TTC549 (cell line): ENCODE results near the gene CASZ1.

Source experiments
- FAIRE-seq: peaks from 2 replicates; lab custom pipeline; 2012; peaks lifted over from hg19 to GRCh38; lab: Jason Lieb, UNC

Gene CASZ1

DNA sequence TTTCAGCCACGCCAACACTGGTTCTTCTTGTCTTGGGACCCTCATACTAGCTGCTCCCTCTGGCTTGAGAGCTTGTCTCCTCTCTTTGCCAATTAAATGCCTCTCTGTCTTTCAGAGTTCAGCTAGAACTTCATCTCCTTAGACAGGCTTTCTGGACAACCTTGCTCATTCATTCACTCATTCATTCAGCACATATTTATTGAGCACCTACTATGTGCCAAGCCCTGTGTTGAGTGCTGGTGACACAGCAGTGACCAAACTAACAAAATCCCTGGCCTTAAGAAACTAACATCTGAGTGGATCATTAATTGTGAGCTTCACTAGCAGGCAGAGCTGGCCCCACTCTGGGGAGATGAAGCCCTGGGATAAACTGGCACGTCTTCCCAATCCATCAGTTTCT lies 24.9 kb upstream of the CASZ1 start:
- no peak for FAIRE-seq

DNA sequence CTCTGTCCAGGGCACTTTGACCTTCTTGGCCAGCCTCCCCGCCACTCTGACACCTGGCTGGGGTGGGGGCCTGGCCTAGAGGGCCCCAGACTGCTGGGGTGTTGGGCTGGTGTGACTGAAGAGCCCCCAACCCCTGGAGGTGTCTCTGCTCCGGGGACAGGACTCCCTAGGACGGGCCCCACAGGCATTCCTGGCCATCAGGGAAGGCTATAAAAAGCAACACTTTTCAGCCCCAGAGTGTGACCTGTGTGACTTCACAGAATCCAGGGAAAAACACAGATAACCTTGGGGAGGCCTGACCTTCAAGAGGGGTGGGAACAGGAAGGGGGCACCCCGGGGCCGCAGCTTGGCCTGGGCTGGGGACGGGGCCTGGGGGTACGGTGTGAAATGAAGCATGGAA lies 24.0 kb upstream of the CASZ1 start:
- FAIRE-seq: no peak

DNA sequence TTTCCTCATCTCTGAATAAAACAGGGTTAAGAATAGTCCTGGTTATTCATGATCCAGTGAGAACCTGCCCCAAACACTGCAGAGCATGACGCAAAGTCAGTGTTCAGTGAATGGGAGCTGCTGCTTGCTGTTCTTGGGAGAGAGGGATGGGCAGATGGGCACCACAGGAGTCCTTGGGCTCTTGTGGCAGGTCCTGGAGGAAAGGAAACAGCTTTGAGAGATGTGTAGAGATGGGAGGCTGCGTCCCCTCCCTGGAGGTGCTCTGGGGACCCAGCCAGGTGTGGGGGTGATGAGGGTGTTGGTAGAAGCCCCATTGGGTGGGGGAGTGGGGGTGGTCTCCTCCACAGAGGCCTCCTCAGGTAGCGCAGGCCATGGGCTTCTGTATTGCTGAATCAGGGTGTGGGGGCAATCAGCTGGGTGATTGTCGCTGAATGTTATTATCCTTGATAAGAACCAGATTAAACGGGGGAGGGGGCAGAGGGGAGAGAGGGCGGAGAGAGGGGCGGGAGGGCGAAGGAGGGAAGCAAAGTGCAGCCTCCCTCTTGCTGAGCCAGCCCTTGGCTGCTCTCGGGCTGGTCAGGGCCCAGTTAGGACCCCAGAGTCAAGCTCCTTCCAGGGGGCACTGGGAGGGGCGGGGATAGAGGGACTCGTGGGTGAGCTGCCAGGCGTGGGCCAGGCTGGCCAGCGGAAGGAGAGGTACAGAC lies 22.9 kb upstream of the CASZ1 start:
- FAIRE-seq: no peak

DNA sequence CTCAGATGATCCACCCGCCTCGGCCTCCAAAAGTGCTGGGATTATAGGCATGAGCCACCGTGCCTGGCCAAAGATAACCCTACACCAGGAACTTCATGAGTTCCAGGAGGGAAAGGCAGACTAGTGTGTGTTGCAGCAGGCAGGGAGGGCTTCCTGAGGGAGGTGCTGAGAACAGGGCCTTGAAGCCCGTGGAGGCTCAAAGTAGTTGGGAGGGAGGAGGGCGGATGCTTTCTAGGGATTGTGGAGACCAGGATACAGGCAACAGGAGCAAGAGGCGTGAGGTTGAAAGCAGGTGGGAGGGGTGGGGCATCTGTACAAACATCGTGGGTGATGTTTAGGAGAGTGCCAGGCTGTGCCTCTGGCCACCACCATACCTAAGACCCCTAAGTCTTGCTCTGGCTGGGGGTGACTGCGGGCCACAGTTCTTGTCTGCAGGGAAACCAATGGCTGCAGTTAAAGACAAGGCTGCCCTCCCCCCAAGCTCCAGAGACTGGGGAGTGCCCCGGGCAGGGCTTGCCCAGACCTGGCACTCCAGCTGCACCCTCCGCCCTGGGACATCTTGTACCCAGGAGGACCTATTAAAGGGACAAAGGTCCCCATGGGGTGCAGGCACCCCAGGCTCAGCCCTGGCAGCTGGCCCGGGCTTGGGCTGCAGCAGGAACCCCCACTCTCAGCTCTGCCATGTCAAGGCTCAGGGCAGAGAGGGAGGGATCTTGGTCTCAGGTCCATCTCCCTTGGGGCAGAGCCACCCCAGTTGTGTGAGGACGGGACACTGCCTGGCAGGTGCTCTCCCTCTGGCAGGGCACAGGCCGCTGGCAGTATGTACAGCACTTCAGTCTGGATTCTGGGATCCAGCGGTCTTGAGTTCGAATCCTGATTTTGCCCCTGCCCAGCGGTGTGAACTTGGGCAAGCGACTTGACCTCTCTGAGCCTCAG lies 22.1 kb upstream of the CASZ1 start:
- FAIRE-seq: no peak

DNA sequence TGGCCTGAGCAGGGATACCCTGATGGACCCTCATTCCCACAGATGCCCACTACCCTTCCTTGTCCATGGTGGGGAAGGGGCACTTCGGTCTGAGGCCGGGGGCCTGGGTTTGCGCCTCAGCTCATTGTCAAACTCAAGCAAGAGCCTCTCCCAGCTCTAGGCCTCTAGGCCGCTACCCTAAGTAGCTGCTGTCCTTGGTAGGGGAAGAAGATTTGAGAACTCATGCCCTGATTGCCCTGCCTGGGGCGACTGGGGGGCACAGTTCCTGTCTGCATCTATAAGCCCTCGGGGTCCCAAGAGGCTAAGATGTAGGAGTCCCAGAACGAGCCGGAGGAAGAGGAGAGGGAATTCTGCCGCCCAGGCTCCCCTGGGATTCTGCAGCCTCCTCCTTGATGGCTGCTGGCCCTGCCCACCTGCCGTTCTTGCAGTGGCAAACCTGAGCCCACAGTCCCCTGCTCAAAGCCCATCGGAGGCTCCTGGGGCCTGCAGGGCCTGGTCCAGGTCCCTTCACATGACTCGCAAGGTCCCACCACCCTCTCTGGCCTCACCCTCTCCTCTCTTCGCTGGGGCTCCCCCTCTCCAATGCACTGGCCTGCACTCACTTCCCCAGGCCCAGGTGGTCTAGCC lies 20.4 kb upstream of the CASZ1 start:
- no peak for FAIRE-seq

DNA sequence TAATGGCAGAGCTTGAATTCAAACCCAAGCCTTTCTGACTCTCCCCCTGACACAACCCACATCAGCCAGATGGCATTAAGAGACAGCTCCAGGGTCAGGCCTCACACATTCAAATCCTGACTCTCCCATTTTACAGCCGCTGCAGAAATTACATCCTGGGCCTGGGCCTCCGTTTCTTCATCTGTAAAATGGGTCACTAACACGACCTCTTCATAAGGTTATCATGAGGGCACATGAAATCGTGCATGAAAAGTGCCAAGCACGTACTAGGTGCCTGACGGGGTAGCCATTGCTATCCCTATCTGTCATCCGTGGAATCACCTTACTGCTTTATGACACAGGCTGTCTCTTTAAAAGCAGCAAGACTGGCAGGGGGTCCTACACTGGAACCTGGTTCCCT lies 19.8 kb upstream of the CASZ1 start:
- no peak for FAIRE-seq

DNA sequence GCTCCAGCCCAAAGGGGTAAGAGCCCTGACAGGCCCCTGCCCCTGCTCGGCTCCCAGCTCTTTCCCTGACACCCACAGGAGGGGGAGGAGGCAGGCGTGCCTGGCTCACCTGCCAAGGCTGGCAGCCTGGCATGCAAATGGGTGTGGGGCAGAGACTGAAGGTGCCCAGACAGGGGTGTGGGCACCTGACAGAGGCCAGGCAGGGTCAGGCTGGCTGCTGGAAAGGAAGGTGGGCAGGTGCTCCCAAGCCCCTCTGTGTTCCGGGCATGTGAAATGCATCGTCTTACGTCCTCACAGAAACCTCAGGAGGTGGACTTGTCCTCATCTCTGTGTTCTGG lies 19.4 kb upstream of the CASZ1 start:
- FAIRE-seq: no peak

DNA sequence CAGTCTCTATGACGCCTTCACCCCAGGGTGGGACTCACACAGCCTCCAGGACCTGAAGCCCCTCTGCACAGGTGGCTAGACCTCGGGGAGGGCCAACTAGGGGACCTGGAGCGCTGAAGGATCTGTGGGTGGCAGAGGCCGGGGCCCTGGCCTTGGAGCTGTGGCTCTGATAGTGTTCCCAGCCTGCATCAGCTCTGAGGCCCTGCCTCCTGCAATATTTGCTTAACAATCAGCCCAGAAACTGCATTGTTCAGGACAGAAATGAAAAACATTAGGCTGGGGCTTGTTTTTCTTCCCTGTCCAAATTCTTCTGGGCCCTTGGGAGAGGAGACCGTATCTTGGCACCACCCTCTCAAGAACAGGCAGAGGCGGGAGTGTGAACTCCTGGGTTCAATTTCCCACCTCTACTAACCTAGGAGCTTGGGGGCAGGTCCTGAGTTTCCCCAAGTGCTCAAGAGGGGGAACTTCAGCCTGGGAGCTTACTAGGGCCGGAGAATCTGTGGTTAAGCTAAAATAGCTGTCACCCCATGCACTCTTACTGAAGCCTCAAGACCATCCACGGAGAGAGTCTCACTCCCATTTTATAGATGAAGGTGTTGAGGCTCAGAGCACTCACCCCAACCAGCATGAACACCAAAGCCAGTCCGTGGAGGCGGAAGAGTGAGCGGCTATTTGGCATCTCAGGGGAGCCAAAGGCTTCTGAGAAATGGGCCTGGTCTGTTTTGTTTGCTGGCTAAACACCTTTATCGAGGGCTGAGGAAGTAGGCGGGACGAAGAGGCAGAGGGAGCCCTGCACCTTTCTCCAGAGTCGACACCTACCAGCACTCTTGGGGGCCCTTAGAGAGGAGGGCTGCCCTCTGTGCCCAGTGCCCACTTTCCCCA lies 18.8 kb upstream of the CASZ1 start:
- no peak for FAIRE-seq

DNA sequence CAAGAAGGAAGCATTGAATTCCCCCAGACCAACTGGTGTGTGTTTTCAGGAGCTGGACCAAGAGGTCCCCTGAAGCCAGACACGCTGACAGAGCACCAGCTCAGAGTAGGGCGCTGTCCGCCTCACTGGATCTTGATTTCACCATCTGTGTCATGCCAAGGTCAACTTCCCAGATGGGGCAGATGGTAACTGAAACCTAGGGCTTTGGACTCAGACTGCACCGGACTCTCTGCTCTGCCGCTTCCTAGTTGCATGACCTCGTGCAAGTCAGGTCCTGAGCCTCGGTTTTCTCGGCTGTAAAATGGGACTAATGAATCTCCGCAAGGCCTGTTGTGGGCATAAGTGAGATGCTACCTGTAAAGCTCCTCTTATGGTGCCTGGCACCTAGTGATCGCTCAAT lies 17.9 kb upstream of the CASZ1 start:
- FAIRE-seq: no peak

DNA sequence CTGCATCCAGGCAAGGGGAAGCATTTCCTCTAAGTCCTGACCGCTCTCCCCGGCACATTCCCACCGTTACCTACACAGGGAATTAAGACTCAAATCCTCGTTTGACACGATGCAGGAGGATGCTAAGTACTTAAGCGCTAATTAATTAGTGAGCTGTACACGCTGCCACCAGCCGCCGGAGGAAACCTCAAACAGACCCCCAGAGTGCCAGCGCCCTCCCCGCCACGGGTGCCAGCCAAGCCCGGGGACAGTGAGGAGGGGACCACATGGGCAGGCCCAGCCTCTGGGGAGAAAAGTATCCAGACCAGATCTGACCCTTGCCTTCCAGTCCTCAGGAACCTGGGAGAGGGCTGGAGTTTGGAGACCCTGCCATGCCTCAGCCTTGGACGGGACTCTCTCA lies 17.4 kb upstream of the CASZ1 start:
- no peak for FAIRE-seq

DNA sequence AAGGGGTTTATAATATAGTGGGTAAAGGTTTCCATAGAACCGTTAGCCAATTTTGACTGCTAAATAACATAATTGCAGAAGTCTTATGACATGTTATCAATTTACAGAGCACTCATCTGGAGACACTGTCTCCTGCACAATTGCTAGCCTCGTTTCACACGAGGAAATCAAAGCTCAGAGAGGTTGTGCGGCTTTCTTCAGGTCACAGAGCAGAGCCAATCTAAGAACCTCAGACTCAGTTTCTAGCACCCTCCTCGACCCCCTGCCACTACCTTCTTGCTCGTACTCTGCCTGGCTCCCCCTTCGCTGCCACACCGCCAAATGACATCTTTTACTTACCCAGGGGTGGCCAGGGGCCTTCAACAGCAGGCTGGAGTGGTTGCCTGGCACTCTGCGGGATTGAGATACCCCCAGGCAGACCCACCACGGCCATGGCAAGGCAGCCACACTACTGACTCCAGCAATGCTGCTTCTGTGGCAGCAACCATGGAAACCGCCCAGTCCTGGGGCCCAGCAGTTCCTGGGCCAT lies 16.0 kb upstream of the CASZ1 start:
- FAIRE-seq: no peak

DNA sequence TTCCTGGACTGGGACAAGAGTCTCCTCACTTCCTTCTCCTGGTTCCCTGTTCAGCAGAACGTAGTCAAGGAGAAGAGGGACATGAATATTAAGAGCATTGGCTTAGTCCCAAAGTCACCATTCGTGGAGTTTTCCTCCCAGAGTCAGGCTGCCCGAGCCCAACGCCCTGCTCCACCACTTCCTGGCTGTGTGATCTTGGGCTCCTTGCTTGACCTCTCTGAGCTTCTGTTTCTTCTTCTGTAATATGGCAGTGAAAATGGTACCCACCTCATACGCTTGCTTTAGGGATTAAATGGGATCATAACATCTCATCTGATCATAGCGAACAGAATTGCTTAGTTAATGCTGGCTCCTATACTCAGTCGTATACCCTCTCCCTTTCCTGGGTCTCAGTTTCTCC lies 12.0 kb upstream of the CASZ1 start:
- no peak for FAIRE-seq

DNA sequence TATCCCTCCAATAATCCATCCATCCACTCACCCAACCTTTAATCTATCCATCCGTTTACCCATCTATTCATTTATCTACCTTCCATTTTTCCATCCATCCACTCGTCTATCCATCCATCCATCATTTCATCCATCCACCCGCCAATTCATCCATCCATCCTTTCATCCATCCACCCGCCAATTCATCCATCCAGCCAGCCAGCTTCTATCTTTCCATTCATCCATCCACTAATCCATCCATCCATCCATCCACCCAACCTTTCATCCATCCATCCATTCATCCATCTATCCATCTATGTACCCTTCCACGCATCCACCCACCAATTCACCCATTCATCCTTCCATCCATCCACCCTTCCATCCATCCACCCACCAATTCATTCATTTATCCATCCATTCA lies 10.5 kb upstream of the CASZ1 start:
- FAIRE-seq: no peak

DNA sequence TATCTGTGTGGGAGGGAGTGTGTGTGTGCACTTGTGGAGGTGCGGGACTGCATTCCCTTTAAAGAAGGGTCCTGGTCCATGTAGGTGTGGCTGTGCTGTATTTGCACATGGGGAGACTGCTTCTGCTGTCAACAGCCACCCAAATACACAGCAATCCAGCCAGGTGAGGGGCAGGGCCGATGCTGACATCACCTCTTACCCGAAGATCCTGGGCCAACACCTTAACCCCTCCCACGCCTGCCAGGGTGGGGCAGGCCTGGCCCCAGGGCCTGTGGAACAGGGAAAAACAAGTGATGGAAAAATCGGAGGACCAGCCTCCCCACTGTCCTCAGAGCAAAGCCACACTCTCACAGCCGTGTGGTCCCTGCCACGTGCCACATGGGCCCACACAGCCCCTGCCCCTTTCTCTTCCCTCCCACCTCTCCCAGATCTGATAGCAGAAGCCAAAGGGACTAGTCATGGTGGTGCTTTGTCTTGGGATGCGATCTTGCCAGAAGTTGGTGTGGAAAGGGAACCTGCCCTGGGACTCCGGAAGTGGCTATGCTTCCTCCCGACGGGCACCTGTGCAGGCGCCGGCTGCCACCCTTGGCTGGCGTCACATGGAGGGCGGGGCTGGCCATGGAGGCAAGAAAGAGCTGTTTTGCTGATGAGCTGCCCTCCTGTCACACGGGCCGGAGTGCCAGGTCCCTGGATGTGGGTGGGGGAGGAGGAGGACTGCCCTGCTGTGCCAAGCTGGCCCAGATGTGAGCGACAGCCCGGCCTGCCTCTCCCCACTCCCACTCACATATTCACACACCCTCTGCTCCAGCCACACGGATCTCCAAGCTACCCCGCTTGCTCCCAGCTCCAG lies 7.8 kb upstream of the CASZ1 start:
- no peak for FAIRE-seq

DNA sequence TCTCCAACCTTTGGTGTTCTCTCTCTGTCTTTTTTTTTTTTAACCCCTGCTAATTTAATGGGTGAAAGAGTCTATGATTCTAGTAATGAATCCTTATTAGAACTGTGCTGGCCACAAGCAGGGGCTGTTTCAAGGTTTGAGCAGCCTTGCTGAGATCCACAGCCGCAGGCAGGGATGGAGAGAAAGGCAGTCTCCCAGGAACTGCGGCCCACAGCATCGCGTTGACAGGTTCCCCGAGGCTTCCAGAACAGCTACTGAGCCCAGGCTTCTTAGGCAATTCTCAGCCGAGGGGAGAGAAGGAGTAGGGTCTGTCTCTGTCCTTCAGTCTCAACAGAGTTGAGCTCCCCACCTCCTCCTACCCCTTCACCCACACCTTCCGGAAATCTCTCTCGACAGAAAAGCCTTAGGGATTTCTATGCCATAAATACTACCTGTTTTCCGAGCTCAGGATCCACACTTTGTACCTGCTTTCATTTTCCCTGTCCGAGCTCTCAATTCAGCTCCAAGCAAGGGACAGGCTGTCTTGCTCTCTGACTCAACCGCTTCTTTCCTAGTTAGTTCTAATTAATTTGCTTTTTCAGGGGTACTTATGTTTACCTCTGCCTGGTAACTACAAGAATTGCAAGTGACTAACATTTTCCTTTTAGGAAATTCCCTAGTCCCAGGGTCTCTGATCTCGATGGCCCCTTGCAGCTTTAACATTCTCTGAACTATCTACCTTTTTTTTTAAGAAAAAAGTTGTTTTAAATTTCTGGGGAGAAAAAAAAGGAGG lies 6.7 kb upstream of the CASZ1 start:
- no peak for FAIRE-seq

DNA sequence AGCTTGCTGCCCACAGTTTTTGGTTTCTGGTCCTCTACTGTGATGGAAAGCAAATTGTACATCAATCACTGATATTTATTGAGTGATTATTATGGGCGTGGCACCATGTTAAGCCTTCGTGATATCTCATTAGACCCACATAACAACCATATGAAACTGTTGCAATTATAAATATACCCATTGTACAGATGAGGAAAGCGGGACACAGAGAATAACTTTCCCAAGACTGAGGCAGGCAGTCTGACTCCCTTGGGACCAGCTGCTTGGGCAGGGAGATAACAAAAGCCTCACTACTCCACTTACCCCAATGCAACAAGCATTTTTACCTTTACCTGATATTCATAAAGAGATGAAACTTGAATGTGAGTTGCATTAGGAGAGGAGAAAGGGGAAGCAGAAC lies 4.3 kb upstream of the CASZ1 start:
- FAIRE-seq: no peak

DNA sequence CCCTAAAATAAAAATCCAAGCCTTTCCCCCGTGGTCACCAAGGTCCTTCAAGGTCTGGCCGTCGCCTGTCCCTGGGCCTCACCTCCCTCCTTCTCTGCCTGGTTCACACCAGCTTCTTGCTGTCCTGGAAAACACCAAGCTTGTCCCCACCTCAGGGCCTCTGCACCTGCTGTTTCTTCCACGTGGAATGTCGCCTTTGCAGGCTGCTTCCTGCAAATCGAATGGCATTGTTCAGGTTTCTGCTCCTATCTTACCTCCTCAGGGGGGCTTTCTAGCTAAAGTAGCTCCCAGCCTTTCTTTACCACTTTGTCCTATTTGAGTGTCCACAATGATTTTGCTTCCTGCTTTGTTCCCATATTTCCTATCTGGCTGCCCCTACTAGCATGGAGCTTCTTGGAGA lies 3.3 kb upstream of the CASZ1 start:
- no peak for FAIRE-seq

DNA sequence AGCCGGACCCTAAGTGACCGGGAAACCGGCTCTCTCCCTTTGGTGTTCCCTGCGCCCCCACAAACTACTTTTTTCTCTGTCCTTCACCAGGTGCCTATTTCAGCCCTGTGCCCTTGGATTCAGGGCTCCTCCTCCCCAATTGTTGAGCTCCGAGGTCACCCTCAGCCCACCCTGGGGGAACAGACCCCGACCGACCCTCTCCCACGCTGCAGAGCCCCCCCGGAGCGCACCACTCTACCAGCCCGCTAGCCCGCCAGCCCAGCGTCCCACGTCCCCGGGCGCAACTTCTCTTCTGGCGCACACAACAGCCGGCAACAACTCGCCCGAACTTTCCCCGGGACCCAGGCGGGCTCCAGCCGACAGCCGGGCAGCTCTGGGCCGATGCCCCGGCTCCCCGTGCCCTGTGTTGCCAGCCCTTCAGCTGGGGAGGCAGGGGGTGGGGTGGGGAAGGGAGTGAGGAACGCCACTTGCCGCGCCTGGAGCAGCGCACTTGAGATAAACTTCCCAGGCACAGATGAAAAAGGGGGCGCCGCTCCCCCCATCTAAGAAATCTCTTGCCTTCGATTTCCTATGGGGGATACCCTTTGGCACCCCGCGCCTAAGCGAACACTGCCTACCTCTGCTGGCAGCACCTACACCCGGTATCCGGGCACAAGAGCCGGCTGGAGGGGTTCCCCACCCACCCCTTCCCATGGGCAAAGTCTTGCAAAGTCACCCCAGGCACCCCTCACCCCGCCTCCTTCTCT lies 997 bp downstream of the CASZ1 start:
- no peak for FAIRE-seq

DNA sequence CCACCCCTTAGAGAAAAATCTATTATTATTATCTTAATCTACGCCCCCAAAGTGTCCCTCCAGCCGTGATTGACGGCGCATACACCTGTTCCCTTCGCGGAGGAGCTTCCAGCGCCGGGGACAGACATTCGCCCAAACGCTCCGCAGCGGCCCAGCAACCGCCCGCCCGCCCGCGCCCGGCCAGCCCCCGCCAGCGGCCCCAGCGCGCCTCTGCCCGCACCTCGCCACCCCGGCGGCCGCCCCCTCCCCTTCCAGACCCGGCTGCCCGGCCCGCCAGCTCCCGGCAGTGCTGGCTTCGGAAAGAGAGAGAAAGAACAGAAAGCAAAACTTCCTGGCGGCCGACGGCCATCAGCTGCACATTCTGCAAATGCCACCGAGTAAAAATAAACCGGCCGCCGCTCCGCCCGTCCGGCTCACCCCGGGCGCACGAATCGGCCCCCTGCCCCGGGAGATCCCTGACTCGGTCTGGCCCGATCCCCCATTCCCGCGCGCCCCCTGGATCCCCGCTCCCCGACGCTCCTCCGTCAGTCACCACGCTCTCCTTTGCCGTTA lies 1.6 kb downstream of the CASZ1 start:
- FAIRE-seq: no peak
